Head of caudate nucleus (tissue), 42 donors: Measurements from ENCODE around the gene SHOC1.
"Not testable (repeated sequence)": the region's sequence is repeated elsewhere in the genome, so short reads cannot be mapped to it uniquely, and the experiment has no call there.

ENCODE experiments used
- DNase-seq, 42 donors: peaks; one replicate each; pipeline versions ENCODE4 v3.0.0 to v3.0.0-alpha.2; 2020 to 2021; ENCODE audit warnings: mixed read lengths in 7 of 42
- intact Hi-C: fragments of 100-400 bp; cut with DNase I; formaldehyde crosslinking; loops from one replicate; pipeline ENCODE4 v1.15.0; 2022

SHOC1 gene

GRCh38 chr9:111807197-111807596 is 12.5 kb upstream of the SHOC1 start:
- intact Hi-C loops, result no loop called here
- DNase-seq, result no peak

DNA sequence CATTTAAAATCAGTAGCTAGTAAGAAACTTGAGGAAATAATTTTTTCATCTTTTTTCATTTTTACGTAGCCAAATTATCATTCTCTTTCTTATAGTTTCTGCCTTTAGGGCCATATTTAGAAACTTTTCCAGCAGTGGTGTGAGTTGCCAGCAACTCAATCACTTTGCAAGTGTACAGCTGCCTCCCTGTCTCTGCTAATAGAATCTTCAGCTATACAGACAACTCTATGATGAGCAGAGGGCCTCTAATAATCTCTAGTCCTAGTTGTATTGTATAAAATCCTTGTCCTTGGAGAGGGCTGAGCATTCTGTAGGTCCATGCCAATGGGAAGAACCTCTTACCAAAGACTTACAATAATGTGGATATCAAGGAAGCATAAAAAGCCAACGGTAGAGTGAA is 11.5 kb upstream of the SHOC1 start:
- DNase-seq, result no peak
- intact Hi-C loops, result no loop called here

DNA sequence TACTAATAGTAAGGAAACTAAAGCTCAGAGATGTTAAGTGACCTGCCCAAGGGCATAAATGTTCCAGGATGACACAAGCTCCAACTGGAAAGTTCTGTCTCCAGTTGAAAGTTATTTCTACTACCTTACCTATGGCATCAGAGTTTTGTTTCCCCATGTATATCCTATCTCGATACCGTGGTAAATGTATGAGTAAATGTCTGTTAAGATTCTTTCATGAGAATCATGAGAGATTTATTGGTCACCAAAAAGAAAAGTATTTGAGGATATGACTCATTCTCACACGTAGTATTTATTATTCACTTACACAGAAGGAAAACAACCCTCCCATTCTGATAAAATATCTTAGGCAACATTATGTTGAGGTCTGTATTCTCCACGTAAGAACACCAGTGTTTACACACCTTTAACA is 11.1 kb upstream of the SHOC1 start:
- DNase-seq, result no peak
- intact Hi-C loops, result no loop called here

DNA sequence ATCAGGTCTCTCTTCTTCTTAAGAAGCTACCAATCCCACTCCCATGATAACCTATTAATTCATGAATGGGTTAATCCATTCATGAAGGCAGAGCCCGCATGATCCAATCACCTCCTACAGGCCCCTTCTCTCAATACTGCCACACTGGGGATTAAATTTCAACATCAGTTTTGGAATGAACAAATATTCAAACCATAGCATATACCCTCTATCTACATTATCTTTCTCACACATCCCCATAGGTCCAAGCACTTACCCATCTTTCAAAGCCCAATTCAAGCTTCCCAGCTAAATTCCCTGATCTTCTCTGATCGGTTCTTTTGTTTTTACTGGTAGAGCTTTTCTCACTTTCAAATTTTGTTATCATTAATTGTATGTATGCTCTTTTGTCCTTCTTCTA is 10.5 kb upstream of the SHOC1 start:
- no peak for DNase-seq
- intact Hi-C loops, result no loop called here

DNA sequence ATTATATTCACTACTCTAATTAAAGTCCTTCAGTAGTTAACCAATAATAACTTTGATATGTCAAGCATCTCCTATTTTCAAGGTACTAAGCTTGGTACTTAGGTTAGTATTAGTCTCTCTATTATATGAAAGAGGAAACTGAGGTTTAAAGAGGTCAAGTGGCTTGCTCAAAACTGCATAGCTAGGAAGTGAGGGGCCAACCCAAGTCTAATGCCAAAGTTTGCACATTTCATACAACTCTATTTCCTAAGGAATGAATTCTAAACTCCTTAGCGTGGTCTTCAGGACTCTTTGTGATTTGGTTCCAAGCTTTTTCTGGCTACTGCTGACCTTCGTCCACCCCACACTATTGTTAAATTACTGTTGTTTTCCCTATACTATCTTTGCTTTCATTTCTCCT is 9.9 kb upstream of the SHOC1 start:
- intact Hi-C loops, result no loop called here
- DNase-seq, result no peak

DNA sequence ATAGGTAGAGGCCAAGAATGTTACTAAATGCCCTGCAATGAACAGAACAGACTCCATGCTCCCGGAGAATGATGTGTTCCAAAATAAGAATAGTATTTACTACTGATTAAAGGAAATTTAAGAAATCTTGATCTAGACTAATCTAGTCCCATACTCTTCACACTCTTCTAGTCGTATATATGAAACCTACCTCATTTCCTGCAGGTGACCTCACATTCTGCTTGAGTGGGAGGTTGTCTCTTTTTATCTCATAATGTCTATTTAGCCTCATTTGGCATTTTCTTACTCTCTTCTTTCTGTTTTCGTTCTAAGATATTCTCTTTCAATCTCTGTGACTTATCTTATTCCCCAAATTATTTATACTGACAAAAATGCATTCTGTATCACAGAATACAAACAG is 9.2 kb upstream of the SHOC1 start:
- no peak for DNase-seq
- intact Hi-C loops, result no loop called here

GRCh38 chr9:111799915-111800526 is 5.3 kb upstream of the SHOC1 start:
- intact Hi-C loops, result no loop called here
- no peak for DNase-seq

DNA sequence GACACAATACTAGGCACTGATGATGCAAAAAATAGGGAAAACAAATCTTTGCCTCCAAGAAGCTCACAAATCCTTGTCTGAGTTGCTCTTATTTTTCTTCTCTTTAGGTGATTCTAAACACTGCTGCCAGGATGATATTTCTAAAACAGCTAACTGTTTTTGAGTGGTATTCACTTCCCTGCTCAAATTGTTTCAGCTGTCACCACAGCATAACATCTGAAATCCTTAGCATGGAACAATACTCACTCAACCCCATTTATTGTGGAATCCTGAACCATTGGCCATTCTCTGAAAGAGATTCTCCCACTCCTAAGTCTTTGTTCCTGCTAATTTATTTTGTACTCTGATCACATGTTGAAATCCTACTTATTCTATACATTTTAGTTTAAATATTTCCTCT is 4.8 kb upstream of the SHOC1 start:
- intact Hi-C loops, result no loop called here
- no peak for DNase-seq

DNA sequence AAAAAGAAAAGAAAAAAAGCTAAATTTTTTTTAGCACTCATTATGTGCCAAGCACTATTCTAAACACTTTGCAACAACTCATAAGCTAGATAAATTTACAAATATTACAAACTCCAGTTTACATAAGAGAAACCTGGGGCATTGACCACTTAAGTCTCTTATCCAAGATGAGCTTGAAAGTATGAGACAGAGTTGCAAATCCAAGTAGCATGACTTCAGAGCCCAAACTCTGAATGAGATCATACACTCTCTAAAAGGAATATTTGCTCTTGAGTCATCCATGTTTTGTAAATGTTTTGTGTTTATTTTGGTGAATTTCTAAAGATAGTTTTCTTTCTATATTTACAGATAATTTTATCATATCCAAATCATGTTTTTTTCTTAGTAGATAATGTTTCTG is 4.0 kb upstream of the SHOC1 start:
- DNase-seq, result no peak
- intact Hi-C loops, result no loop called here

GRCh38 chr9:111795557-111795839 is 761 bp upstream of the SHOC1 start:
- intact Hi-C loops, result no loop called here
- DNase-seq, result no peak

DNA sequence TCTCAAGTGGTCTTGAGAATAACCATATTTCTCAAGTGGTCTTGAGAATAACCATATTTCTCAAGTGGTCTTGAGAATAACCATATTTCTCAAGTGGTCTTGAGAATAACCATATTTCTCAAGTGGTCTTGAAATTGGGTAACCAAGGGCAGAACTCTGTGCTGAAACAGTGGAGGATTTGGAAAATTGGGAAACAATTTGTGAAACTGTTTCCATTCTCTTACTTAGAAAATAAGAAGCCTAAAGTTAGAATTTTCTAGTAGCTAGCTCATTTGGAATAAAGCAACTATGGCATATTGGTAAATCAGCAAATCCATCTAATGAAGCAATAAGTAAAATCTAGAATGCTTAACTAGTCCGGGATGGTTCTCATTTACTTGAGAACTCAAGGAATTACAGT is 2.9 kb downstream of the SHOC1 start:
- intact Hi-C loops, result not testable (repeated sequence)

GRCh38 chr9:111789881-111790280 is 4.9 kb downstream of the SHOC1 start:
- intact Hi-C loops, result no loop called here

More for the DNA sequence above, 2.9 kb downstream of the SHOC1 start:
- DNase-seq, result not testable (repeated sequence)

DNA sequence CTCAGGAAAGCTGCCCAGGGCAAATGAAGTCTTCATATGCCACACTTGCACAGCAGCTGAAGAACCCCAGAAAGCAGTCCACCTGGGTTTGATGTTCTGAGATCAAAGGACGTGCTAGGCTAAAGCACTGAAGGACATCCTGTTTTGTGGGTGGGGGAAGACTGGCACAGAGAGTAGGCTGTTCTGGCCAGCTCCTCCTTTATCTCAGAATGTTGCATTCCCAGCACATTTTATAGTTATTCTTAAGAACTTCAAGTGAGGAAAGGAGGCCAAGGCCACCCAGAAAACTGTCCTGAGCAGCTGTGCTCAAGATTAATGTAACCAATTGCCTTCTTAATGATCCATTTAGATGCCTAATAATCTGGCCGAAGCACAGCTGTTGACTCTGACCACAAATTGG is 10.9 kb downstream of the SHOC1 start:
- DNase-seq, result no peak
- intact Hi-C loops, result no loop called here

More at GRCh38 chr9:111789881-111790280, 4.9 kb downstream of the SHOC1 start:
- no peak for DNase-seq

GRCh38 chr9:111783424-111783823 is 11.3 kb downstream of the SHOC1 start:
- intact Hi-C loops, result no loop called here
- no peak for DNase-seq

DNA sequence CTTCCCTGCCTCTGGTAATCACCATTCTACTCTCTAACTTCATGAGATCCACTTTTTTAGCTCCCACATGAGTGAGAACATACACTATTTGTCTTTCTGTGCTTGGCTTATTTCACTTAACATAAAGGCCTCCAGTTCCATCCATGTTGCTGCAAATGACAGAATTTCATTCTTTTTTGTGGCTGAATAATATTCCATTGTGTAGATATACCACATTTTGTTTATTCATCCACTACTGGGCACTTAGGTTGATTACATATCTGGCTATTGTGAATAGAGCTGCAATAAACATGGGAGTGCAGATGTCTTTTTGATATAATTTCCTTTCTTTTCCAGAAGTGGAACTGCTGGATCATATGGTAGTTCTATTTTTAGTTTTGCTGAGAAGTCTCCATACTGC is 28.7 kb downstream of the SHOC1 start:
- intact Hi-C loops, result no loop called here
- no peak for DNase-seq

GRCh38 chr9:111762556-111762955 is 32.2 kb downstream of the SHOC1 start:
- no peak for DNase-seq
- intact Hi-C loops, result no loop called here

DNA sequence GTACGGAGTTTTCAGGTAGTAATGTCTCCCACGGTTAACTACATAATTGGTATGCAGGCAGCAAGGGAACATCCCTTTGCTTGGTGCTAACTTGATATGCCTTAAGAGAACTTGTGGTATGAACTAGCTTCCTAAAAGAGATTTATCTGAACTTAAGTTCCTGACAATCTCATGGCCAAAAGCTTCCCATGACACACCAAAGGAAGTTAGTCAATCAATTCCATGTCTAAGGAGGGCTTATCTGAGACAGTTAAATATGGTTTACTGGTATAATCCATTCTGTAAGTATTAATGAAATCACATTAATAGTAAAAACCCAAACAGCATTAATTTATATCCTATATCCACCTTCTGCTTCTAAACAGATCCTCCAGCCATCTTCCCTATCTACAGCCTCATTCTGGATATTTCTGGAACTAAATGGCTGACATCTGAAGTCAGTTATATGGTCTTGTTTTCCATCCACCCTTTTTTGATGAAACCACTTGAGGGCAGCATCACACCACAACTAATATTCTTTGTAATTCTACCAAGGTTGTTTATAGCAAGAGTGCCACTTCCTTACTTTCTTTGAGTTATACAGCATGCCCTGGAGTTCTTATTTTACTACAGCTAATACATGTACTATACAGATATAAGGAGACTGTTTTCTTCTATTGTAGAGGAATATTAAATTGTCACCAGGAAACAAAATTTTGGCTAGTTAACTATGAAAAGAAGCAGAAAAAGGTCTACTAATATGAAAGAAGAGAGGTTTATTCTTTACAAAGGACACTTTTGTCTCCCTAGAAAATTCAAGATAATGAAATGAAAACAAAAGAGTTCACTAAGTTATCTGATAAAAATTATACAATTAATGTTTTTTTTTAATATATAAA is 34.7 kb downstream of the SHOC1 start:
- intact Hi-C loops, result loop anchor here (5.0 kb wide), 1 partner anchor 312 kb away; no protein-coding TSS in a partner anchor
- DNase-seq, result peak in 27 of 42 donors; percentile 12 to 83 (median 52)

DNA sequence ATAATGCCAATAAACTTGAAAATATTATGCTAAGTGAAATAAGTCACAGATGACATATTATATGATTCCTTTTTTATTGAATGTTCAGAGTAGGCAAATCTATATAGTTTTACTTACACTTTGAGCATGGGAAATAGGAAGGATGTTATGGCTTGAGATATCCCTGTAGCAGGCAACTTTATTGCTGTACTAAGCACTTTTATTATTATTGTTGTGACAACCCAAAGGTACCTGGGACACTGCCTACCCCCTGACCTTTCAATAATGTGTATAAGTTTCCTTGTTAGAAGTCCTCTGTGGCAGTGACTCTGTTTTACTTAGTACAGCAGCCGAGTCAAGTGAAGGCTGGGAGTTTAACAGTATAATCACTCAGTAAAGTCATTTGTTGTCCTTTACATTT is 39.9 kb downstream of the SHOC1 start:
- intact Hi-C loops, result loop anchor here (5.0 kb wide), 1 partner anchor 318 kb away; no protein-coding TSS in a partner anchor
- DNase-seq, result no peak

DNA sequence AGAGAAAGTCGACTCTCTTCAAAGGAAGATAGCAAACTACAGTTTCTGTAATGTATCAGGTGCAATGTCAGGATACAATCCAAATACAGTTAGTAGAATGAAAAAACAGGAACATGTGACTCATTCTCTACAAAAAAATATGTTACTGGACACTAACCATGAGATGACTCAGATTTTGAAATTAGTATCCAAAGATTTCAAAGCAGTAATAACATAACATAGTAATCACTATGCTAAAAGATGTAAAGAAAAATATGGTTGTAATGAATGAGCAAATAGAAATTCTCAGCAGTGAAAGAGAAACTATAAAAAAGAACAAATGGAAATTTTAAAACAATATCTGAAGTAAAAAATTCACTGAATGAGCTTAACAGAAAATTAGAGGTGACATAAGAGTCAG is 42.3 kb downstream of the SHOC1 start:
- intact Hi-C loops, result no loop called here
- DNase-seq, result no peak
